Prostate gland (tissue), 2 donors: ENCODE data around the gene AVPR2.

Experiments
- CTCF ChIP-seq, 4 experiments: fragments of 200-600 bp in 2 of 4; fragments of 450-650 bp in 2 of 4; sonication (generic) in 2 of 4; IDR thresholded peaks; 1 replicate in 3 of 4; 2 replicates in 1 of 4; pipeline ENCODE4 v1.5.1; 2016 to 2019; ENCODE audit warnings: antibody characterized with exemption in 4 of 4, mild to moderate bottlenecking in 2 of 4, moderate library complexity in 2 of 4
- POLR2A ChIP-seq: fragments of 450-650 bp; IDR thresholded peaks from one replicate; pipeline ENCODE4 v1.6.1; 2016; ENCODE audit warnings: antibody characterized with exemption, mild to moderate bottlenecking

GRCh38 chrX:153870791-153871360, 33.6 kb upstream of the AVPR2 start:
- TF ChIP-seq CTCF (IDR thresholded peaks at IDR 0.05) (no peak), POLR2A (no peak)
